Skin epidermis (tissue), 12 donors: ENCODE data around the gene MYL11.

Source experiments
- H3K27ac ChIP-seq, 21 experiments: fragments of 200-600 bp; sonication (generic) in 11 of 21; one replicate each; pipeline ENCODE4 v1.5.0; 2020; ENCODE audit warnings: mild to moderate bottlenecking in 3 of 21, inconsistent platforms in 2 of 21, moderate library complexity in 2 of 21
- H3K4me3 ChIP-seq, 7 experiments: fragments of 200-600 bp; sonication (generic) in 2 of 7; one replicate each; pipeline ENCODE4 v1.5.0; 2020; ENCODE audit warnings: inconsistent platforms in 2 of 7, mild to moderate bottlenecking in 2 of 7, moderate library complexity in 1 of 7

The MYL11 gene

DNA sequence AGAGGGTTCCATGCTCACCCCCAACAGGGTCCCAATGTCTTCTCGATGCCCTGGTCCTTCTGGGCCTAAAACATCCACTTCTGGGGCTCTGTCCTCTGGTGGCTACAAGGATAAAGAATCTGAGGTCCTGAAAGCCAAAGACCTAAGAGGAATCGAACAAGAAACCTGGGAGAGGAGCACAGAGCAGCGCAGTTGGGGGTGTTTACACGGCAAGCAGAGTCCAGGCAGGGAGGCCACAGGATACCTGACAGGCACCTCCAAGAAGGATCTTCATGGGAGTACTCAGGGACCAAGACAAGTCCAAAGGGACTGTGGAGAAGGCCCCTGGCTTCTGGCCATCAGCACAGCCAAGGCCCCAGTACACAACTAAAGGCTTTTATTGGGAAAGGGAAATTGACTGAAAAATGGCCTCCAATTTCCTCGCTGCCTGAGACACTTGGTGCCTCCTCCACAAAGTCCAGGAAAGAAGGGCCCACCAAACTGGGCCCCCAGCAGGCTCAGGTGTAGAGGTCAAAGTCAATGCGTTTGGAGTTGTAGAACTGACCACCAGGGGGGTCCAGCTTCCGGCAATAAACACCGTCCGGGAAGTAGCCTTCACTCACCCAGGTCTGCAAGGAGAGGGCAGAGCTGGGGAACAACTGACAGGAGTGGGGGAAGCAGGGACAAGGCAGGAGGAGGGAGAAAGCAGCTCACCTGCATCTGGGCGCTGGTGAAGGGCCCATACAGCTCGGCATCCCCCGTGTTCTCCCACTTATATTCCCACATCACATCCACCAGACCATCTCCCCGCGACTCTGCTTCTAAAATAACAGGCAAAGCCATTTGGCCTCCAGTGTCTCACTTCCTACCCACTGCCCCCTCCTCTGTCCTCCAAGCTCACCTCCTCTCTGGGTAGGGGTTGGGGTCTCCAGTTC is 21.9 kb upstream of the MYL11 start:
- Histone ChIP-seq H3K4me3 (no peak overlapping the region), H3K27ac (peak overlapping the region in 8 of 21 experiments; percentile 3 to 96 (median 50))

DNA sequence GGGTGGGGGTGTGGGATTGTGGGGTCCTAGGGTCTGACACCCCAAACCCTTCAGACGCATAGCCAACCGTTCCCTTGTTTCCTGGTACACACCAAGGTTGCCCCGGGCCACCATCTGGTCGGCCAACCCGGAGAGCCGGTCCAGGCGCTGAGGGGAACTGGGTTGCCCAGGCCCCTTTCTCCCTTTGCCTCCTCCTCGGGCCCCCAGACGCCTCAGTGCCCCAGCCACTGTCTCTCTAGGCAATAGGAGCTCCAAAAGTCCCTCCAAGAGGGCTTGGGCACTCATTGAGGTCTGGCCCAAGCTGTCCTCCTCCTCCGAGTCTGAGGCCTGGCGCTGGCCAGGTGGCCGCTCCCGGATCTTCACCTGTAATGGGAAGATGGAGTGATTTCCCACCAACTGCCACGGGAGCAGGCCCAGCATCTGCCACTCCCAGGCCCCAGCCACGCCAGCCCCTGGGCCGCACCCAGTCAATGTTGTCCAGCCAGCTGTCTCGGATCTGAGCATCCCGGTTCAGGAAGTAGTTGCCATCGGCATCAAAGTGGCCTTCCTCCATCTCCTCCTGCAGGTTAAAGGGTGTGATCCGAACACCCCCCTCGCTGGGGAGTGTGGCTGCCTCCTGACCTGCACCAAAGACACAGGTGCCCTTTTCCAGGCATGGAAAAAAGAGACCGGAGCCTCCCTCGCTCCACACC is 21.0 kb upstream of the MYL11 start:
- H3K27ac ChIP-seq: peak overlapping the region in 10 of 21 experiments; percentile 3 to 97 (median 96)

DNA sequence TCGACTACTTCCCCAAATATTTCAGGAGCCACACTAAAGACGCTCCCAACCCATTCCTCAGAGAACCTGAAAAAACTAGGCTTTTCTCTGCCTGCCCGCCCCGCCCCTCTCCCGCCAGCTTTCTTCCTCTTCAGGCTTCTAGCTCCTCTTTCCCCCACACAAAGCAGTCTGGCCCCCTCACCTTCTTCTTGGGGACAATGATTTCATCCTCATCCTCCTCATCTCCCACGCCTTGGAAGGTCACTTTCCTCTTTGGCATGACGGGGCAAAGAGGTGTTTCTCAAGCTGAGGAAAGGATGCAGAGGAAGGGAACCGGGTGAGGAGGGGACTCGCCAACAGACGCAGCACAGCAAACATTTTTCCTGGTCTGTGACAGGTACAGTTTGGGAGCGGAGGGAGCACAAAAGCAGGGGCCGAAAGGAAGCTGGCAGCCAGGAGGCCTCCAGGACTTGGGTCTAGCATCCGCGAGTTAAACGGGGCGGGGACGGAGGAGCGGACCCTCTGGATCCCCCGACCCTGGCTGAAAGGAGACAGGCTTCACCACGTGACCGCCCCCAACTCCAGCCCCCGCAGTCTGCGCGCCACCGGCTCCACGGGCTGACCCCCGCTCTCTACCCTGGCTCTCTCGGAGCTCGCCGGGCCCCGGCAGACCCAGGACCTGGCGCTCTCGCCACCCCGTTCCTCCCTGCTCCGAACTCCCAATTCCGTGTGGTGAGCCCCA is 20.0 kb upstream of the MYL11 start:
- peak overlapping the region; percentile 68 to 97 (median 77) for H3K4me3 ChIP-seq
- H3K27ac ChIP-seq: peak overlapping the region; percentile 16 to 97 (median 94)

More for the DNA sequence above, 21.0 kb upstream of the MYL11 start:
- H3K4me3 ChIP-seq: peak overlapping the region in 2 of 7 experiments; percentile 70 to 92

DNA sequence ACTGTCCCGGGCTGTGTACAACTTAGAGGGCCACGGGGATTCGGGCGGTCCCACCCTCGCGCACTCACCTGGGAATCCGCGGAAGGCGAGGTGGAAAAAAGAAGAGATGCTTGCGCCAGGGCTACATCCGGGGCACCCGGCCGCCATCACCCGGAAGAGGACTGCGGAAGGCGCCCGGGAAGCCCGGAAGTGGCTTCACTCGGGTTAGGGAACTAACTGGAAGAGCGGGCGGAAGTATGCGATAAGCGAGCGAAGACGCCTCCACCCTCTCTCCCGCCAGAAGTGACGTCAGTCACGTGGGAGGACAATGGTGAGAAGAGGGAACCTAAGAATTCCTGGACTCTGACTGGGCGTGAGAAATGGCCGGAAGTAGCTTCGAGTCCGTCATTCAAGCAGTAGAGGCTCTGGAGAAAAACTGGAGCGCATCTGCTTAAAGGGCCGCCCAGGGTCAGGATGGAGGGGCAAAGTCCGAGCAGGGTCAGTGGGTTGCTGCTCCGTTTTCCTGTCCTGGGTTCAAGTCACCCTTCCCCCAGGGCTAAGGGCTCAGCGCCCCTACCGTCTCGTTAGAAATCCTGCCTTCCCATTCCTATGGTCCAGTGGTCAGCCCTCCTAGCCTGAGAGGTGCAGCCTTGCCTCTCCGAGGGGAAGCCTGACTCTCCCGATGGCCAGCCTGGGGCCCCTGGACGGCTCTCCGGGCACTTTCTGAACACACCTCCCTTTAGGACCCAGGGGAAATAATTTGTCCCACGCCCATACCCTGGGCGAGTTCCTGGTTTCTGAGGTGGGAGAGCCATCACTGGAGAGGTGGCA is 19.3 kb upstream of the MYL11 start, which contains the start of gene CD2BP2:
Gene CD2BP2 (minus strand): TSS at position 165 of the 810 bp plus-strand sequence. CDS start 627 bp downstream, outside the sequence.
- Histone ChIP-seq H3K4me3 (peak within 1 kb of the TSS; percentile 68 to 97 (median 77)), H3K27ac (peak within 1 kb of the TSS; percentile 68 to 97 (median 94))

DNA sequence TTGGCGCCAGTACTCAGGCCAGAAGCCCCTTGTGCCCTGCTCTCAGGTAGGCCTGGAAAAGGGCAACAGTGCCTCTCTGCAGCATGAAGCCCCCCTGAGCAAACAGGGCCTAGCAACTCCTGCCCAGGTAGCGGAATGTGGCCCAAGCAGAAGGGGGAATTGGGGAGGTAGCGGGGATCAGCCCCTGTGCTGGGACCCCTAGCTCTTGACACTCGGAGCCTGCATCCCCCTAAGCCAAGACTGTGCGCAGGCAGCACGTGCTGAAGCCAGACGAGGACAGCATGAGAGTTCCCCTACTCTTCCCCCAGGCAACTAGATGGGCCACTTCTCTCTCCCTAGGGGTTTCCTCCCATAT is 18.7 kb upstream of the MYL11 start:
- H3K4me3 ChIP-seq: peak overlapping the region; percentile 68 to 97 (median 77)

DNA sequence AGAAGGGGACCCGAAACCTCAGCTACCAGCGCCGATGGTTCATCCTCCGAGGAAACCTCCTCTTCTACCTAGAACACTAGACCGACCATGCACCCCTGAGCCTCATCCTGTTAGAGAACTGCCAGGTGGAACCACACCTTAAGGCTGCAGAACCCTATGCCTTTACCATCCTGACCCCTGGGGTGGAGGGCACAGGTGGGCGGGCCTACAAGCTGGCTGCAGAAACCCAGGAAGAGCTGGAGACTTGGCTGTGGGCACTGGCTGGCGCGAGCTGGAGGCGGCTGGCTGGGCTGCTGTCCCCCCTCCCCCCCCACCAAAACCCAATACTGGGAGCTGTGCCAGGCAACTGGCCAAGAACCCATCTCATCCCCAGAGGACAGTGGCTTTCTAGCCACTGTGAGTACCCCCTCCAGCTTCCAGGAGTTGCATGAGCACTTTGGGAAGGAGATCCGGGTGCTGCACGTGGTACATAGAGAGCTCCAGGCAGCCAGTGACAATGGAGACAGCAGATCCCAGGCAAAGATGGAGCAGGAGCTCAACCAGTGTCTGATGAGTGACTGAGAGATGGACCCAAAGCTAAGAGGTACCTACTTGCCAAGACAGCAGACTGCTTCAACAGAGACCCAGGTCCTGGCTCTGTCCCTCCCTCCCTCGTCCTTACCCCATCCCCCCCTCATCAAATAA is 18.1 kb upstream of the MYL11 start:
- peak overlapping the region in 17 of 21 experiments; percentile 81 to 97 (median 94) for H3K27ac ChIP-seq
- peak overlapping the region in 2 of 7 experiments; percentile 77 to 97 for H3K4me3 ChIP-seq

More for the DNA sequence above, 18.7 kb upstream of the MYL11 start:
- peak overlapping the region; percentile 68 to 97 (median 94) for H3K27ac ChIP-seq

DNA sequence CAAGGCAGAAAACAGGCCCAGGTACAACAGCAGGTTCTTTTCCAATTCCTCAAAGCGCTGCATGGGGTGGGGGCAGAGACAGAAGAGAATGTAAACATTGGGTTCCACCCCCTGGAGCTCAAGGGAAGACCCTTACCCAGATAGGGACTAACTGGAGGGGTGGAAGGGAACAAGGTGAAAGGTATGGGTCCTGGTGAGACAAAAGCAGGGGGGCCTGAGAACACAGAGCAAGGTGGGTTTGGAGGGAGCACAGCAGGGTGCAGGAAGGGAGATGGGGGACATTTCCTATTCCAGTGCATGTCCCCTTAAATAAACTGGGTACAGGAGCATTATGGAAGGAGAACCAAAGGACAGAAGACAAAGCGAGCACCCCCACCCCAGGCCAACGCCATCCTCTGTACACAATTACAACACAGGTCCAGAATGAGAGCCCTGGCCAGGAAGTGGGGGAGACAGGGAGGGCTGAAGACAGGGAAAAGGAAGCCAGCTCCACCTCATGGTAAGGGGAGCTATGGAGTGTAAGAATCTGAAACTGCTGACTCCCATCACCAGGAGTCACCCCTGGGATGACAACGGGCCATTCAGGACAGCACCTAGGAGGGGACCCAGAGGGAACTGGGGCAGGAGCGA is 17.4 kb upstream of the MYL11 start:
- H3K4me3 ChIP-seq: no peak overlapping the region
- peak overlapping the region in 4 of 21 experiments; percentile 27 to 97 (median 94) for H3K27ac ChIP-seq

DNA sequence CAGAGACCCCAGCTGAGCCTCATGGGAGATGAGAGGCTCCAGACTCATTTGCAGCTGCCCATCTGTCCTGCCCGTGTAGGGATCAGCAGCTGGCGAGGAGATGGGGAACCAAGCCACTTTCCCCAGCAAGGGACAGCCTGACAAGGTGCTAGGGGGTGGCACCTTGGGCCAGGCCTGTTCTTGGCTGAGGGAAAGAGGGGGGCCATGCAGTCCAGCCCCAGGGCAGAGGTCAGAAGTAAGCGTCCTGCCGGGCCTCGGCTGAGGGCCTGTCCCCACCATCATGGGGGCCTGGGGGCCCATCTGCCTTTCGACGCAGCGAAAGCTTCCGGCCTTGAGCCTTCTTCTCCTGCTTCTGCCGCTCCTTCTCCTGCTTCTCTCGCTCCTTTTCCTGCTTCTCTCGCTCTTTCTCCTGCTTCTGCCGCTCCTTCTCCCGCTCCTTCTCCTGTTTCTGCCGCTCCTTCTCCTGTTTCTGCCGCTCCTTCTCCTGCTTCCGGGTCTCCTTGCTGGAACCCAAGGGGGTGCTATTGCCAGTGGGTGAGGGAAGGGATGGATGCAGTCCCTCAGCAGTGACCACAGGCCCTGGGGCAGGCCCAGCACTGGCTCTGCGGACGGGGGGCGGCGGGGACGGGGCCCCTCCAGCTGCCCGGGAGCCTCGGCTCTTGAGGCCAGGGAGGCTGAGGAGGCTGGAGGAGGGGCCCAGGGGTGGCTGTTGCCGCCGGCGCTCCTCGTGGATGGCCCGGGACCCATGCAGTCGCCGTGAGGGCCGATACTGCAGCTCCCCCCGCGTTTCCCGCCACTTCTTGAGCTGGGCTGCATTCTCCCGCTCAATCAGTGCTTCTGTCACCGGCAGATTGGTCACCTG is 16.7 kb upstream of the MYL11 start:
- Histone ChIP-seq H3K27ac (peak overlapping the region in 2 of 21 experiments; percentile 27 to 31), H3K4me3 (no peak overlapping the region)

DNA sequence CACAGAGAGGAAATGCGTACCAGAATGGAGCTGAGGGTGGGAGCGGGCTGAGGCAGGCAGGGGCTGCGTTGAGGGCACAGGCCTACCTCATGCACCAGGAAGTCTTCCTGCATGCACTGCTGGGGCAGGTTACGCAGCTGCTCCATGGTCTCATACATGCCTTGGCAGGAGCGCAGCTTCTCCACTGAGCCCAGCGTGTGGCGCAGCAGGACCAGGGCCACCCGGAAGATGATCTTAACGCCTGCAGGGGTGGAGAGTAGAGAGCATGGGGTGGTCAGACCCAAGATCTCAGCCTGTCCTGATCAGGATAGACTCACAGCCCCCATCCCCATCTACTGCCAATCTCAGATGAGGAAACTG is 16.0 kb upstream of the MYL11 start:
- Histone ChIP-seq H3K4me3 (no peak overlapping the region), H3K27ac (no peak overlapping the region)

DNA sequence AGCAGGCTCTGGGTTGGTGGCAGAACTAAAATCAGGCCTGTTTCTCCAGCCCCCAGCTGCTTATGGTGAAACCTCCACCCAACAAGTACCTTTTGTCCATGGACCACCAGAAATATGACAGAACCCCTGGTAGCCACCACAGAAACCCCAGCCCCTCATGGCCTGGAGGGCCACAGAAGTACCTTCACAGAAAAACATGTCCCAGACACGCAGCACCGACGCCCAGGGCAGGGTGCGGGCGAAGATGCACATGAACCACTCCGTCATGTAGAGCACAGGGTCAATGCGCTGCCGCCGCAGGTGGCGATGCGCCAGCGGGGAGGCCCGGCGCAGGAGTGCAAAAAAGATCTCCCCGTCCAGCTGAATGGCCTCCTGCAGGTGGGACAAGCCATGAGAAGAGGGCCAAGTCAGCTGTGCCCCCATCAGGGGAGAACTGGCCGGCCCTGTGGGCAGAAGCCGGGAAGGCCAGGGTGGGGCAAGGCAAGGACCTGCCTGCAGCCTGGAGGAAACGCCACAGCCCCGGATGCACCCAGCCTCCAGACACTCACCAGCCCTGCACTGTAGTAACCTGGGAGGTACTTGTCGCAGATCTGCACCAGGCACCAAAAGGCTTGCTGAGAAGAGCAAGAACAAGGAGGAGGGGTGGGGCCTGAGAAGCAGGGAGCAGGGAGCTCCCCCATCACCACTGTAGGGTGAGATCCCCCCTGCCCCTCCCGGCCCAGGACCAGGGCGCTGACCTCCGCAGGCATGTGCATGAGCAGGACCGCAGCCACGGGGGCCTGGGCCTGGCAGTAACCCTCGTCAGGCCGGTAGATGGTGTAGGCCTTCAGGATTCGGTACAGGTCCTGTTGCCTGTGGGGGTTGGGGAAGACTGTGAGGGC is 15.4 kb upstream of the MYL11 start:
- H3K27ac ChIP-seq: peak overlapping the region in 1 of 21 experiments; percentile 50
- H3K4me3 ChIP-seq: no peak overlapping the region

DNA sequence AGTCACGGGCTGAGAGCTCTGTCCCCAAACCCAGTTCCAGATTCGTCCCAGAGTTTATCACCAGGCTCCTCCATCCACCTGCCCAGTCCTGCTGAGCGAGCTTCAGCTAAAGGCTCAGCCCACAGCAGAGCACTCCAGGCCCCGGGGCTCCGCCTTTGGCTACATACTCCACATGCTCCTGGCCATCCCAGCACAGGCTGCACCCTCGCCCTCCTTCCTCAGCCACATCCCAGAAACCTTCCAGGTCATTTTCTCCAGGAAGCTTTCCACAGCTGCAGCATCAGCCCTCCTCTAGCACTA is 14.8 kb upstream of the MYL11 start:
- peak overlapping the region in 1 of 21 experiments; percentile 50 for H3K27ac ChIP-seq
- no peak overlapping the region for H3K4me3 ChIP-seq

DNA sequence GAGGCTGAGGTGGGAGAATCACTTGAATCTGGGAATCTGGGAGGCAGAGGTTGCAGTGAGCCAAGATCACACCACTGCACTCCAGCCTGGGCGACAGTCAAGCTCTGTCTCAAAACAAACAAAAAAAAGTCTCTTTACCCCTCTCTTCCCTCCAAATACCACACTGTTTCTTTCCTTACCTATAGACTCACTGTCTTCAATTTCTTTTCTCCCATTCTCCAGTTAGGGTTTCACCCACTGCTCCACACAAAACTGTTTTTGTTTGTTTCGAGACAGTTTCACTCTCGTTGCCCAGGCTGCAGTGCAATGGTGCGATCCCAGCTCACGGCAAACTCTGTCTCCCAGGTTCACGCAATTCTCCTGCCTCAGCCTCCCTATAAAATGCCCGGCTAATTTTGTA is 13.4 kb upstream of the MYL11 start:
- H3K27ac ChIP-seq: no peak overlapping the region
- no peak overlapping the region for H3K4me3 ChIP-seq

DNA sequence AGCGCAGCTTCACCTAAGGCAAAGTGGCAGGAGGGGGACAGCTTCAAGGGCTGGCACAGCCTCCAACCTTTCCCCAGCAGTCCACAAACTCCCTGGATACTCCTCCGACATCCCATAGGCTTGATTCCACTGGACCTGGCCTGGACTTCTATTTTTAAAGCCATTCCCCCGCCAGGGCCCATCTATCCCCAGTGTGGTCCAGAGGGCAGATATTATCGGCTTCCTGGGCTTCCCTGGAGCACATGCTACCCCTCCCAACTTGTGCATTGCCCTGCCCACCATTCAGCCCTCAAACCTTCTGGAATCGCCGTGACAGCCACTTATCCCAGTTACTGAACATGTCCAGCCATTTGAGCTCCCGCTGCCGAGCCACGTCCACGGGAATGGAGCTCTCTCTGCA is 9.4 kb upstream of the MYL11 start:
- peak overlapping the region in 1 of 21 experiments; percentile 28 for H3K27ac ChIP-seq
- no peak overlapping the region for H3K4me3 ChIP-seq

DNA sequence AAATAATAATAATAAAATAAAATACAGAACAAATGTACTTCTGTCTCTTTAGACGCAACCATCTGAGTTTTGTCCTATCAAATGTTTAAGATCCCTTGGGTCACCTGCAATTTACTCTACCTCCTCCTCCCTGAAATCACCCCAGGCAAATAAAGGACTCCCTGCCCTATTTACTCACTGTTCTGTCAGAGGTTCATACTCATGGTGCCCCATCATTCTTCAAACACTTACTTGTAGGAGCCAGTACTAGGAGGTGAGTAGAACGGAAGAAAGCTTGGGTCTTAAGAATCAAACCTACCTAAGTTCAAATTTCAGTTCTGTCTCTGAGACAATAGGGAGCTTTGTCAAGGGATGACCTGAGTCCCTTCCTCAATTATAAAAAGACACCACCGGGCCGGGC is 8.1 kb upstream of the MYL11 start:
- no peak overlapping the region for H3K4me3 ChIP-seq

DNA sequence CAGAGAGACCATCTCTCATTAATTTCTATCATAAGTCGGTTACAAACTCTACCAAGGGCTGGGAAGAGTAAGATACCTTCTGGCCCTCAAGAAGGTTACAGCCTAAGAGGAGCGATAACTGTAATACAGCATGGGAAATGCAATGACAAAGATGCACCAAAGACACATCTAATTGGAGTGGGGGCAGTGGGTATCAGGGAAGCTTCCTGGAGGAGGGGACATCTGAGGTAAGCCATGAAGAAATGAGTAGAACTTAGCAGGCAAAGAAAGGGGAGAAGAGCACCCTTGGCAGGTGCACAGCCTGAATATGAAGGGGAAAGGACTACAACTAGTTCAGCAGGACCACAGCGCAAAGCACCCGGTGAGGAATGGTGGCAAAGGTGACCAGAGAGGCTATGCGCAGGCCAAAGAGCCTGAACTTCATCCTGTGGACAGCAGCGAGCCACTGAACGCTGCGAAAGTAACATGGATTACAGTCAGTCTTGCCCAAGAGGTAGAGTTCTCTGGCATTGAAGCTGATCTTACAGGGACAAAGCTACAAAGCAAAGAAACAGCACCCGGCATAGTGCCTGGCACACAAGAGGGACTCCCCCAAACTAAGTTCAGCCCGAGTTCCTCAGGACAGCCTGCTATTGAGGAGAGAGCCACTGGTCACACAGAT is 7.1 kb upstream of the MYL11 start:
- peak overlapping the region in 5 of 7 experiments; percentile 67 to 91 (median 87) for H3K4me3 ChIP-seq
- H3K27ac ChIP-seq: peak overlapping the region in 12 of 21 experiments; percentile 14 to 94 (median 86)

More for the DNA sequence above, 8.1 kb upstream of the MYL11 start:
- H3K27ac ChIP-seq: peak overlapping the region in 1 of 21 experiments; percentile 51
